Adipose tissue (tissue), 3 donors: ENCODE measurements around the gene VEGFA. TPM values are rescaled to one million over a fixed set of nuclear protein-coding genes. Genes with fewer than 3 reads are reported as not detected.

Source experiments
- H3K27ac ChIP-seq: one replicate; pipeline ENCODE4 v1.5.1; 2013; ENCODE audit warnings: low read depth, low read length
- WGBS, 3 donors: extraction: QIAGEN DNeasy Blood & Tissue Kit; methylation state at CpG; one replicate each; pipeline ENCODE4 v1.1.7; 2013; 5-methylcytosine and 5-hydroxymethylcytosine counted together
- polyA plus RNA-seq, 3 donors: library from polyadenylated mRNA; stranded (reverse); fragments of 200-250 nt; gene quantifications; one replicate each; pipeline ENCODE4 v1.2.3, GENCODE V29; 2013
- donor health status: healthy with polysubstance abuse.
- donor health status: Bipolar disorder and iron deficiency.
- donor health status: healthy.

The VEGFA gene
- polyA plus RNA-seq, 3 donors: 67.5 to 260 (median 90.8) TPM

GRCh38 chr6:43737272-43738081 is 32.5 kb upstream of the VEGFA start:
- WGBS, 3 donors: 73 to 79% (median 79%) methylated on average over 15 of the region's 15 CpGs
- H3K27ac ChIP-seq: no peak overlapping the region

DNA sequence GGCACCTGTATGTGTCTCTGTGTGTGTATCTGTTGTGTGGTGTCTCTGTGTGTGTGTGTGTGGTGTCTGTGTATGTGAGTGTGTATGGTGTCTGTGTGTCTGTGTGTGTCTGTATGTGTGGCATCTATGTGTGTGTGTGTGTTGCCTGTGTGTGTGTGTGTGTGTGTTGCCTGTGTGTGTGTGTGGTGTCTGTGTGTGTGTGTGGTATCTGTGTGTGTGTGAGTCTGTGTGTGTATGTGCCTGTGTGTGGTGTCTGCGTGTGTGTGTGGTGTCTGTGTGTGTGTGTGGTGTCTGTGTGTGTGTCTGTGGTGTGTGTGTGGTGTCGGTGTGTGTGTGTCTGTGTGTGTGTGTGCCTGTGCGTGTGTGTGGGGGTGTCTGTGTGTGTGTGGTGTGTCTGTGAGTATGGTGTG is 31.7 kb upstream of the VEGFA start:
- H3K27ac ChIP-seq: no peak overlapping the region
- WGBS, 3 donors: 77 to 92% (median 89%) methylated on average over 3 of the region's 3 CpGs

DNA sequence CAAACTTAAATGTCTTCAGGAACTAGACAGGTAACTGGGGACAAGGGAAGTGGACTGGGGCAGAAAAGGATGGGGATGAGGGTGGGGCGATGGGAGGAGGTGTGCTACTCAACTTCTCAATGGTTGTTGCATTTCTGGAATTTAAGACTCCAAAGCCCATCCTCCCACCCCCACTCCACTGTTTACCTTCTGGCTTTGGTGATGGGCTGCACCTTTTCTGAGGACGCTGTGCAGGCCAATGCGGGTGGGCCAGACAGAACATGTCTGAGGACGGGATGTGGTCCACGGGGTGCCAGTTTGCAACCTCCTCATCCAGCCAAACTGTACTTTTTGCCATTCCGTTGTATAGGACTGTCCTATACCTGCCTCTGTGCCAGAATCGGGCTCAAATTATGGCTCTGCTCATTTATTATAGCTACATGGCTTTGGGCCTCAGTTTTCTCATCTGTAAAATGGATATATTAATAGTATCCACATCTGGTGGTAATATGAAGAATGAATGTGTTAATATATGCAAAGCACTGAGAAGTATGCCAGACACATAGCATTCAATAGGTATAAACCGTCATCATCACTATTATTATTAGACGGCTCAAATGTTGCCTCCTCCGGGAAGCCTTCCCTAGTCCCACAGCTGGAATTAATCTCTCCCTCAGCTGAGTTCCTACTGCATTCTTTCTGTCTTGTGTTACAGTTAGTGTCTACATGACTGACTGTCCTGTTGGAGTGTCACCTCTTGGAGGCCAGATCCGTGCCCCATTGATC is 31.0 kb upstream of the VEGFA start:
- 74 to 91% (median 90%) methylated on average over 11 of the region's 11 CpGs for WGBS, 3 donors
- no peak overlapping the region for H3K27ac ChIP-seq

DNA sequence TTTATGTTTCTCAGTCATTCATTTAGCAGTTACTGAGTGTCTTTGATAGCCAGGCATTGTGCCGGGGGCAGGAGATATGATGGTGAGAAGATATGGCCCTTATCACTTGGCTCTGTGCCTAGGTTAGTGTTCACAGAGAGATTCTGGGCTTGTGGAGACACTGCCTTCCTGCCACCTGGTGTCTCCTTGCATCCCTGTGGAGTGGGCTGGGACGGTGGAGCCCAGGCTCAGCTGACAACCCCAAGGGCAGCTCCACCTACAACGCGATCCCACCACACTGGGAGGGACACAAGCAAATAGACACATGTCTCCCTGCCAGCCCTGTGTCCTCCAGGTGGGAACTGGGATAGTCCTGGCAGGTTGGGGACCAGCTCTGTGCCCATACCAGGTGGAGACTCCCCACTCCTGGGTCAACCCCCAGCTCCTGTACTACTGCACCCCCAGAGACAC is 30.3 kb upstream of the VEGFA start:
- no peak overlapping the region for H3K27ac ChIP-seq
- WGBS, 3 donors: 58 to 75% (median 67%) methylated on average over 4 of the region's 4 CpGs

DNA sequence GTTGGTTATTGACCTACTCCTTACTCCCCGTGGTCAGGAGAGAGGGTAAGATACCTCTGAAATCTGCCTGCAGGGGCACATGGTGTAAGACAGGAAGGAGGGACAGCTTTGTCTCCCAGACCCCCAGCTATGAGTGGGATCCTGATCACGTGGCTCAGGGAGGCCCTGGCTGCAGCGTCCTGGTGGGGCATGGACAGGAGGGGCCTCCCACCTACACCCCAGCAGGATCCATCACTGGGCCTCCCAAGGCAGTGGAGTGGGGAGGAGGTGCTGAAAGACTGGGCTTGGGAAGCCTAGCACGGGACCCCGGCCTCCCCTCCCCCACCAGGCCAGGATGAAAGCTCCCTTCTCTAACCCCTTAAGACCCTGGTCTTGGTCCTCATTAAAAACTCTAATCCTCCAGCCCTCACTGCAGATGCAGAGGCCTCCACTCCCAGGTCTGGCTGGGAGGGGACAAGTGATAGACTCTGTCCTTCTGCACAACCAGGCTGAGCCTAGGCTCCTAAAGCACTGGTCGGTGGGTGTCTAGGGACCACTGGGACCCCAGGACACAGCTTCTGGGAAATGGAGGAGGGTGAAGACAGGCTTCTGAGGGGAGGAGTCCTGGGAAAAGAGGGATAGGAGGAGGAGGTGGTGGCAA is 29.6 kb upstream of the VEGFA start:
- 74 to 81% (median 81%) methylated on average over 6 of the region's 6 CpGs for WGBS, 3 donors
- no peak overlapping the region for H3K27ac ChIP-seq

- WGBS, 3 donors: 44 to 70% (median 58%) methylated on average over 6 of the region's 6 CpGs
- no peak overlapping the region for H3K27ac ChIP-seq
These were observed 28.8 kb upstream of the VEGFA start for GRCh38 chr6:43740961-43741764.

DNA sequence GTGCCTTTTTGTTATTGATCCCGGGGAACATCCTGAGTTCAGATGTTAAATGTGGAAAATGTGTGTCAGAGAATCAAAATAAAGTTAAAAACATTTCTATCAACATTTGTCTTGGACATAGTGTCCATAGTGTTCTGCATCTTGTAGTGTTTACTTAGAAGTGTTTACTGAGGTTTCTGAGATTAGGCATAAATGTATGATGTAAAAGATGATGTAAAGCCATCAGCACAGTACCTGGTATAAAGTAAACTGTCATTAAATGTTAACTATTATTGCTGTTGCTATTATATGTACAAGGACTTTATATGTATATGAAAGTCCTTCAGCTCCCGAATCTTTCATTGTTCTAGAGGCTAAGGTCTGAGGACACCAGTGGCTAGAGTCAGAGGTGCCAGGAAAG is 28.2 kb upstream of the VEGFA start:
- no peak overlapping the region for H3K27ac ChIP-seq
- 72 to 83% (median 79%) methylated on average over 2 of the region's 2 CpGs for WGBS, 3 donors

DNA sequence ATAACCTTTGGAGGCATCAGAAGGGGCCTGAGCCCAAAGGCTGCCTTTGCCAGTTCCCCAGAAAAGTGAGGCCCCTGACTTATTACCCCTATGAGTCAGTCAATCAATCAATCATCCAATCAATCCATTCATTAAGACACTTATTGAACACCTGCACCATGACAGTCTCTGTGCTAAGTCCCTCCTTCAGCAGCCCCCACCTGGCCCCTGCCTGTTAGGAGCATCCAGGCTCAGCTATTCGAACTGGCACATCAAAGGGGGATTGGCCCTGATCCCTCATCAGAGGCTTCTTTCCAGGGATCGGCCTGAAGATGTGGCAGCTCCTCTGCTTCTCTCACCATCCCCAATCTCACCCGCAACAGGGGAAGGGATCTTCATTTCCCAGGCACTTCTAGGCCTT is 27.7 kb upstream of the VEGFA start:
- WGBS, 3 donors: 85 to 93% (median 92%) methylated on average over 3 of the region's 3 CpGs
- no peak overlapping the region for H3K27ac ChIP-seq

- WGBS, 3 donors: 65 to 80% (median 70%) methylated on average over 9 of the region's 9 CpGs
- no peak overlapping the region for H3K27ac ChIP-seq
These were observed 26.9 kb upstream of the VEGFA start for GRCh38 chr6:43742931-43743632.

DNA sequence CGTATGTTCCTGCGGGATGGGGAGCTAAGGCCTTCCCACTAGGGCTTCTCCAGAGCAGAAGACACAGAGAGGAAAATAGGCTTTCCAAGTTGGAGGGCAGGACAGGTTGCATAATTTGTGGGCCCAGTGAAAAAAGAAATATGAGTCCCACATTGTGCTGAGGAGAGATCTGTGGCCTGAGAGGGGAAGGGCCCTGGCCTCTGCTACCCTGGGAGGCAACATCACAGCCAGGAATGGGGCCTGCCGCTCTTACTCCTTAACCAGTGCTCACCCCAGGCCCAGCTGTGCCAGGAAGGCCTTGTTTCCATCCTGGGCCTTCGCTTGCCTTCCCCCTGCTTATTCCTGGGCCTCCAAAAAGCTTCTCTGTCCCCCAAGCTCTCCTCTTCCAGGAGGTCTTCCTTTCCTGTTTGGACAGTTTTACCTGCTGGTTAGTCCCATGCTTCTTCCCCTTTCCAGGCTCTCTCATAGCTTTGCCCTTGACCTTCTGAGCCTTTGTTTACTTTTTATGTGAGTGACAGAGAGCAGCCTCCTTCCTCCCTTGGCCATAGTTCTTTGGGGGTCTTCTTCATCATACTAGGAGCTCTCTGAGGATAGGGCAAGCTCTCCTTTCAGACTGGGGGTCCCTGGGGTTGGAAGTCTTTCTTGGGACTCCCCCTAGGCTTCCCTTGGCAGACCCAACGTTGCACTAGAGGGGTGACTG is 26.2 kb upstream of the VEGFA start:
- 67 to 81% (median 74%) methylated on average over 5 of the region's 5 CpGs for WGBS, 3 donors
- no peak overlapping the region for H3K27ac ChIP-seq

DNA sequence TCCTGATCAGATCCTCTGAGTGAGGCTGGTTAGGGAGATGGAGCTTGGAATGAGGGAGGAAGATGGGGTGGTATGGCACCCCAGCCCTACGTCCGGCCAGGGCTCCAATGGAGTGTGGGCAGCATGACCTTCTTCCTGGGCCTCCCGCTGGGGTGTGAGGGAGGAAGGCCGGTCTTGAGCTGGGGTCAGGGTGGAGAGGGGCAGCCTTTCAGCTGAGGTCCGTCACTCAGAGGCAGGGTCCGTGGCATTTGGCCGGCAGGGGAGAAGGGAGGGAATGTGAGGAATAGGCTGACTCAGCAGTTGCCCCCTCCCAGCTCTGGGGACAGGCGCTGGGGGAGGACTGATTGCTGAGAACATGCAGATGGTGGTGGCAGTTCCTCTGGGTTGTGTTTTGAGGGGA is 25.5 kb upstream of the VEGFA start:
- H3K27ac ChIP-seq: no peak overlapping the region
- WGBS, 3 donors: 88 to 96% (median 93%) methylated on average over 8 of the region's 8 CpGs

GRCh38 chr6:43744931-43745727 is 24.9 kb upstream of the VEGFA start:
- WGBS, 3 donors: 78 to 92% (median 87%) methylated on average over 16 of the region's 16 CpGs
- no peak overlapping the region for H3K27ac ChIP-seq

GRCh38 chr6:43746071-43746470 is 23.9 kb upstream of the VEGFA start:
- WGBS, 3 donors: 88 to 93% (median 88%) methylated on average over 2 of the region's 2 CpGs
- no peak overlapping the region for H3K27ac ChIP-seq

DNA sequence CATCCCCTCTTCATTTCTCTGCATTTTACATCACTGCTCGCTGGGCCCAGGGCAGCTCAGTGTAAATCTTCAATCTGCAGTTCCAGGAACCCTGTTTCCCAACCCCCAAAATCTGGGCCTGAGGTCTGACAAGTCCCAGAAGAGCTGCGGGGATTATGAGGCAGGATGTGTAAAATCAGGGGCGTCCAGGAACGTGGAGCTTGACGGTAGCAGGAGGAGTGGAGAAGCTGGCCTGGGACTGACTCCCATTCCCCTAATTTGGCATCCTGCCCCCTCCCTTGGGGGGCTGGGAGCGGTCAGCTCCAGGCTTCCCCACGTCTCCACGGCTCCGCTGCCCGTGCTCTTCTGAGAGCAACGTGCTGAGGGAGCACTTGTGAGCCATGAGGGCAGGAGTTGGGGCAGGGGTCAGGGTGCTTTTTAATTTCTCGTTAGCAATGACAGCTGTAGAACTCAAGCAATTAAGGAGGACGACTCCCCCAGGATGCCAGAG is 23.4 kb upstream of the VEGFA start:
- 27 to 69% (median 45%) methylated on average over 13 of the region's 13 CpGs for WGBS, 3 donors
- no peak overlapping the region for H3K27ac ChIP-seq

- H3K27ac ChIP-seq: no peak overlapping the region
- WGBS, 3 donors: 80 to 84% (median 82%) methylated on average over 4 of the region's 4 CpGs
These were observed 22.2 kb upstream of the VEGFA start for GRCh38 chr6:43747784-43748183.

- no peak overlapping the region for H3K27ac ChIP-seq
- WGBS, 3 donors: 94 to 98% (median 94%) methylated on average over 2 of the region's 2 CpGs
These were observed 21.2 kb upstream of the VEGFA start for GRCh38 chr6:43748765-43749164.
